ENCODE measurements around the gene KSR2. TPM values are rescaled to one million over a fixed set of nuclear protein-coding genes. Genes with fewer than 3 reads are reported as not detected.

KSR2 gene
- polyA plus RNA-seq, 1 donor from 2014 or later = not detected

- H3K4me1 Mint-ChIP-seq = peaks cover 0 to 2% (median 0%) of the 10 kb centered on the region in 3 donors
- H3K27ac Mint-ChIP-seq = no peak overlapping the region
- peaks cover 4% of the 10 kb centered on the region for H3K27me3 Mint-ChIP-seq
- H3K36me3 Mint-ChIP-seq = no peaks in the 10 kb centered on the region
- no peak overlapping the region for H3K4me3 Mint-ChIP-seq
- peaks cover 0 to 2% (median 0%) of the 10 kb centered on the region in 3 donors for H3K9me3 Mint-ChIP-seq
These were observed 500.8 kb downstream of the KSR2 start for GRCh38 chr12:117468016-117468415.

- Mint-ChIP-seq H3K9me3 (peaks cover 0 to 2% (median 2%) of the 10 kb centered on the region in 3 donors), H3K36me3 (no peaks in the 10 kb centered on the region), H3K27me3 (no peaks in the 10 kb centered on the region), H3K4me1 (peaks cover 0 to 2% (median 1%) of the 10 kb centered on the region in 3 donors), H3K4me3 (no peak overlapping the region), H3K27ac (no peak overlapping the region)
These were observed 501.2 kb downstream of the KSR2 start for GRCh38 chr12:117467588-117467987.

- Mint-ChIP-seq H3K27ac (peak overlapping the region in 1 of 3 donors; percentile 3), H3K36me3 (no peaks in the 10 kb centered on the region), H3K27me3 (no peaks in the 10 kb centered on the region), H3K4me3 (no peak overlapping the region), H3K9me3 (peaks cover 0 to 5% (median 2%) of the 10 kb centered on the region in 3 donors), H3K4me1 (peaks cover 0 to 2% (median 2%) of the 10 kb centered on the region in 3 donors)
These were observed 502.0 kb downstream of the KSR2 start for GRCh38 chr12:117466677-117467362.

- H3K36me3 Mint-ChIP-seq = no peaks in the 10 kb centered on the region
- H3K4me1 Mint-ChIP-seq = peaks cover 0 to 4% (median 2%) of the 10 kb centered on the region in 3 donors
- H3K27me3 Mint-ChIP-seq = no peaks in the 10 kb centered on the region
- H3K9me3 Mint-ChIP-seq = peaks cover 0 to 5% (median 0%) of the 10 kb centered on the region in 3 donors
- H3K27ac Mint-ChIP-seq = no peak overlapping the region
- no peak overlapping the region for H3K4me3 Mint-ChIP-seq
These were observed 507.1 kb downstream of the KSR2 start for GRCh38 chr12:117461732-117462131.

GRCh38 chr12:117459229-117459628 lies 509.6 kb downstream of the KSR2 start:
- Mint-ChIP-seq H3K4me1 (peaks cover 0 to 4% (median 2%) of the 10 kb centered on the region in 3 donors), H3K9me3 (peaks cover 0 to 5% (median 5%) of the 10 kb centered on the region in 3 donors), H3K27me3 (no peaks in the 10 kb centered on the region), H3K36me3 (no peaks in the 10 kb centered on the region), H3K27ac (no peak overlapping the region), H3K4me3 (no peak overlapping the region)

GRCh38 chr12:117457189-117457588 lies 511.6 kb downstream of the KSR2 start:
- H3K36me3 Mint-ChIP-seq = no peaks in the 10 kb centered on the region
- H3K4me1 Mint-ChIP-seq = peaks cover 0 to 3% (median 0%) of the 10 kb centered on the region in 3 donors
- H3K4me3 Mint-ChIP-seq = no peak overlapping the region
- H3K27me3 Mint-ChIP-seq = no peaks in the 10 kb centered on the region
- H3K27ac Mint-ChIP-seq = no peak overlapping the region
- peaks cover 0 to 6% (median 4%) of the 10 kb centered on the region in 3 donors for H3K9me3 Mint-ChIP-seq

GRCh38 chr12:117456076-117456475 lies 512.7 kb downstream of the KSR2 start:
- Mint-ChIP-seq H3K27ac (no peak overlapping the region), H3K27me3 (no peaks in the 10 kb centered on the region), H3K36me3 (no peaks in the 10 kb centered on the region), H3K4me1 (no peaks in the 10 kb centered on the region), H3K9me3 (peaks cover 0 to 6% (median 4%) of the 10 kb centered on the region in 3 donors), H3K4me3 (no peak overlapping the region)

- Mint-ChIP-seq H3K27ac (no peak overlapping the region), H3K9me3 (peaks cover 0 to 6% (median 4%) of the 10 kb centered on the region in 3 donors), H3K36me3 (no peaks in the 10 kb centered on the region), H3K4me3 (no peak overlapping the region), H3K27me3 (no peaks in the 10 kb centered on the region), H3K4me1 (no peaks in the 10 kb centered on the region)
These were observed 514.8 kb downstream of the KSR2 start for GRCh38 chr12:117453961-117454360.

GRCh38 chr12:117452112-117452511 lies 516.7 kb downstream of the KSR2 start:
- Mint-ChIP-seq H3K4me1 (no peaks in the 10 kb centered on the region), H3K4me3 (no peak overlapping the region), H3K9me3 (peaks cover 0 to 6% (median 6%) of the 10 kb centered on the region in 3 donors), H3K36me3 (no peaks in the 10 kb centered on the region), H3K27me3 (no peaks in the 10 kb centered on the region), H3K27ac (no peak overlapping the region)

- Mint-ChIP-seq H3K27me3 (no peaks in the 10 kb centered on the region), H3K27ac (no peak overlapping the region), H3K4me3 (no peak overlapping the region), H3K9me3 (peaks cover 0 to 6% (median 6%) of the 10 kb centered on the region in 3 donors), H3K4me1 (no peaks in the 10 kb centered on the region), H3K36me3 (no peaks in the 10 kb centered on the region)
These were observed 518.6 kb downstream of the KSR2 start for GRCh38 chr12:117450209-117450608.

- no peaks in the 10 kb centered on the region for H3K36me3 Mint-ChIP-seq
- no peak overlapping the region for H3K27ac Mint-ChIP-seq
- H3K4me1 Mint-ChIP-seq = no peaks in the 10 kb centered on the region
- H3K9me3 Mint-ChIP-seq = peaks cover 0 to 4% (median 0%) of the 10 kb centered on the region in 3 donors
- H3K4me3 Mint-ChIP-seq = no peak overlapping the region
- no peaks in the 10 kb centered on the region for H3K27me3 Mint-ChIP-seq
These were observed 521.0 kb downstream of the KSR2 start for GRCh38 chr12:117447665-117448366.

GRCh38 chr12:117444781-117445180 lies 524.0 kb downstream of the KSR2 start:
- Mint-ChIP-seq H3K9me3 (peaks cover 0 to 2% (median 2%) of the 10 kb centered on the region in 3 donors), H3K27ac (no peak overlapping the region), H3K36me3 (no peaks in the 10 kb centered on the region), H3K27me3 (no peaks in the 10 kb centered on the region), H3K4me1 (no peaks in the 10 kb centered on the region), H3K4me3 (no peak overlapping the region)

GRCh38 chr12:117441751-117442150 lies 527.0 kb downstream of the KSR2 start:
- H3K27ac Mint-ChIP-seq = no peak overlapping the region
- no peaks in the 10 kb centered on the region for H3K27me3 Mint-ChIP-seq
- H3K4me3 Mint-ChIP-seq = no peak overlapping the region
- no peaks in the 10 kb centered on the region for H3K4me1 Mint-ChIP-seq
- no peaks in the 10 kb centered on the region for H3K36me3 Mint-ChIP-seq
- peaks cover 0 to 2% (median 0%) of the 10 kb centered on the region in 3 donors for H3K9me3 Mint-ChIP-seq

GRCh38 chr12:117440384-117440783 lies 528.4 kb downstream of the KSR2 start:
- Mint-ChIP-seq H3K4me1 (no peaks in the 10 kb centered on the region), H3K27ac (no peak overlapping the region), H3K36me3 (no peaks in the 10 kb centered on the region), H3K4me3 (no peak overlapping the region), H3K27me3 (peaks cover 3% of the 10 kb centered on the region), H3K9me3 (peaks cover 0 to 2% (median 0%) of the 10 kb centered on the region in 3 donors)

GRCh38 chr12:117439531-117440001 lies 529.2 kb downstream of the KSR2 start:
- Mint-ChIP-seq H3K27me3 (peaks cover 3% of the 10 kb centered on the region), H3K4me3 (no peak overlapping the region), H3K9me3 (peaks cover 0 to 2% (median 0%) of the 10 kb centered on the region in 3 donors), H3K4me1 (no peaks in the 10 kb centered on the region), H3K27ac (no peak overlapping the region), H3K36me3 (no peaks in the 10 kb centered on the region)

Data from IgD-negative memory B cell (primary cell).